ENCODE data around the gene PCDHGB5. TPM values are rescaled to one million over a fixed set of nuclear protein-coding genes. Genes with fewer than 3 reads are reported as not detected.
"Not testable (repeated sequence)": the region's sequence is repeated elsewhere in the genome, so short reads cannot be mapped to it uniquely, and the experiment has no call there.

PCDHGB5 gene
- total RNA-seq, 1 donor from 2014 or later, result 6.4 TPM

DNA sequence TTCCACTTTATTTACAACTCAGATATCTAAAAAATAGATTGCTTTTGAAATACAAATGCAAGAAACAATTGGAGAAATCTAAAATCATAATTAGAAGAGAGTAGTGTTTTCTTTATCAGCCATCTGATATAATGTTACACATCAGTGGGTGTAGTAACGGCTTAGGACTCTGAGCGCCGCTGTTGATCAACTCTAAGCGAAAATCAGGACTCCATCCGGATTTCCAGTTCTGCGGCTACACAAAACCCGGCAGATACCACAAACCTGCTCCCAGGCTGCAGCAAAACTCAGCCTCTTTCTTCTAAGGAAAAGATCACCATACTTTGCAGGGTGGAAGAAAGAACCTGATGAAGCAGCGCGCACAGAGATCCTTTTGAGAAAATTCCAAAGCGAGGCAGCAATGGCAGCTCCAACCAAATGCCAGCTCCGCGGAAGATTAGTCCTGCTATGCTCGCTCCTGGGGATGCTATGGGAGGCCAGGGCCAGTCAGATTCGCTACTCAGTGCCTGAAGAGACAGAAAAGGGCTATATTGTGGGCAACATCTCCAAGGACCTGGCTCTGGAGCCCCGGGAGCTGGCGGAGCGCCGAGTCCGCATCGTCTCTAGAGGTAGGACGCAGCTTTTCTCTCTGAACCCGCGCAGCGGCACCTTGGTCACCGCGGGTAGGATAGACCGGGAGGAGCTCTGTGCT lies 5.0 kb downstream of the PCDHGB5 start, which contains the start of gene PCDHGA9:
Gene PCDHGA9, plus strand, starts transcription at position 226 of the 691 bp plus-strand sequence. Its CDS starts 175 bp downstream, at position 401.
- intact Hi-C loops (cut with micrococcal nuclease), result loop anchor here (10.0 kb wide), 1 partner anchor 162 kb away; no protein-coding TSS in a partner anchor
- DNase-seq, result peak; percentile 35

DNA sequence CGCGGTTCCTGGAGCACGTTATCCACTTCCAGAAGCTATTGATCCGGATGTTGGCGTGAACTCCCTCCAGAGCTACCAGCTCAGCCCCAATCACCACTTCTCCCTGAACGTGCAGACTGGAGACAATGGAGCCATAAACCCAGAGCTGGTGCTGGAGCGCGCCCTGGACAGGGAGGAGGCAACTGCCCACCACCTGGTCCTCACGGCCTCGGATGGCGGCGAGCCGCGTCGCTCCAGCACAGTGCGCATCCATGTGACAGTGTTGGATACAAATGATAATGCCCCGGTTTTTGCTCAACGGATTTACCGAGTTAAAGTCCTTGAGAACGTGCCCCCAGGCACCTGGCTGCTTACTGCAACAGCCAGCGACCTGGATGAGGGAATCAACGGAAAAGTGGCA lies 5.6 kb downstream of the PCDHGB5 start:
- ATAC-seq (no peak), DNase-seq (no peak)
- intact Hi-C loops (cut with micrococcal nuclease), result loop anchor here (10.0 kb wide), 1 partner anchor 161 kb away; no protein-coding TSS in a partner anchor

More for the DNA sequence above, 5.0 kb downstream of the PCDHGB5 start, which contains the start of gene PCDHGA9:
- no peak for ATAC-seq

DNA sequence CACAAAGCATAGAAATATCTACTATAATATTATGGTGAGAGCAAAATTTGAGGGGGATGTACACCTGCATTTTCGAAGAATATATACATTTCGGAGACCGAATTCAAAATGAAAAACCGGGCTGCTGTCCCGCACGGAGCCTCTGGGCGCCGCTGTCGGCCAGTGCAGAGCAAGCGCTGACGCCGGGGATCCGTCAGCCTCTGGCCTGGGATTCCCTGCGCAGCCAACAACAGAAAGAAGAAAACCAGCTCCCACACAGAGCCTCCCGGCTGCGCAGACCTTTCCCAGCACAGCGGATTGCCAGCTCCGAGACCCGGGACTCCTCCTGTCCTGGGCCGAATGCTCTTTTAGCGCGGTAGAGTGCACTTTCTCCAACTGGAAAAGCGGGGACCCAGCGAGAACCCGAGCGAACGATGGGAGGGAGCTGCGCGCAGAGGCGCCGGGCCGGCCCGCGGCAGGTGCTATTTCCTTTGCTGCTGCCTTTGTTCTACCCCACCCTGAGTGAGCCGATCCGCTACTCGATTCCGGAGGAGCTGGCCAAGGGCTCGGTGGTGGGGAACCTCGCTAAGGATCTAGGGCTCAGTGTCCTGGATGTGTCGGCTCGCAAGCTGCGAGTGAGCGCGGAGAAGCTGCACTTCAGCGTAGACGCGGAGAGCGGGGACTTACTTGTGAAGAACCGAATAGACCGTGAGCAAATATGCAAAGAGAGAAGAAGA lies 10.2 kb downstream of the PCDHGB5 start, which contains the start of gene PCDHGB6:
Gene PCDHGB6, plus strand, starts transcription at position 232 of the 716 bp plus-strand sequence. Its CDS starts 182 bp downstream, at position 414.
- peak; percentile 78 for DNase-seq
- intact Hi-C loops (cut with micrococcal nuclease), result loop anchor here (10.0 kb wide), 1 partner anchor 157 kb away; no protein-coding TSS in a partner anchor
- ATAC-seq, result peak; percentile 92

DNA sequence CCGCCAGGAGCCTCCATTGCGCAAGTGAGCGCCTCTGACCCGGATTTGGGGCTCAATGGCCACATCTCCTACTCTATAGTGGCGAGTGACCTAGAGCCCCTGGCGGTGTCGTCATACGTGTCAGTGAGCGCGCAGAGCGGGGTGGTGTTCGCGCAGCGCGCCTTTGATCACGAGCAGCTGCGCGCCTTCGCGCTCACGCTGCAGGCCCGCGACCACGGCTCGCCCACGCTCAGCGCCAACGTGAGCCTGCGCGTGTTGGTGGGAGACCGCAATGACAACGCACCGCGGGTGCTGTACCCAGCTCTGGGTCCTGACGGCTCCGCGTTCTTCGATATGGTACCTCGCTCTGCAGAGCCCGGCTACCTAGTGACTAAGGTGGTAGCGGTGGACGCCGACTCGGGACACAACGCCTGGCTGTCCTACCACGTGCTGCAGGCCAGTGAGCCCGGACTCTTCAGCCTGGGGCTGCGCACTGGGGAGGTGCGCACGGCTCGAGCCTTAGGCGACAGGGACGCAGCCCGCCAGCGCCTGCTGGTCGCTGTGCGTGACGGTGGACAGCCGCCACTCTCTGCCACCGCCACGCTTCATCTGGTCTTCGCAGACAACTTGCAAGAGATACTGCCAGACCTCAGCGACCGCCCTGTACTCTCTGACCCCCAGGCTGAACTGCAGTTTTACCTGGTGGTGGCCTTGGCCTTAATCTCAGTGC lies 12.0 kb downstream of the PCDHGB5 start:
- no peak for ATAC-seq
- DNase-seq, result no peak
- intact Hi-C loops (cut with micrococcal nuclease), result loop anchor here (10.0 kb wide), 3 partner anchors 65 to 155 kb away; partner anchors contain the start of gene PCDHGC3

DNA sequence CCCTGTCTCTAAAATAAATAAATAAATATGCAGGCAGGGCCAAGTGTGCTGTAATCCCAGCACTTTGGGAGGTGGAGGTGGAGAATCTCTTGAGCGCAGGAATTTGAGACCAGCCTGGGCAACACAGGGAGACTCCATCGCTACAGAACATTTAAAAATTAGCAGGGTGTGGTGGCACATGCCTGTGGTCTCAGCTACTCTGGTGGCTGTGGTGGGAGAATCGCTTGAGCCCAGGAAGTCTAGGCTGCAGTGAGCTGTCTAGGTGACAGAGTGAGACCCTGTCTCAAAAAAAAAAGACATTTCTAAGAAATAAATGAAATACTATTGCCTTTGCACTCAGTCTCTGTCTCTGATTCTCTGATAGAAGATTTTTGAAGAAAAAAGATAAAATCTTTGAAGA lies 13.8 kb downstream of the PCDHGB5 start:
- intact Hi-C loops (cut with micrococcal nuclease), result loop anchor here (10.0 kb wide), 2 partner anchors 63 to 113 kb away; partner anchors contain the start of gene PCDHGC3
- ATAC-seq (no peak), DNase-seq (no peak)

DNA sequence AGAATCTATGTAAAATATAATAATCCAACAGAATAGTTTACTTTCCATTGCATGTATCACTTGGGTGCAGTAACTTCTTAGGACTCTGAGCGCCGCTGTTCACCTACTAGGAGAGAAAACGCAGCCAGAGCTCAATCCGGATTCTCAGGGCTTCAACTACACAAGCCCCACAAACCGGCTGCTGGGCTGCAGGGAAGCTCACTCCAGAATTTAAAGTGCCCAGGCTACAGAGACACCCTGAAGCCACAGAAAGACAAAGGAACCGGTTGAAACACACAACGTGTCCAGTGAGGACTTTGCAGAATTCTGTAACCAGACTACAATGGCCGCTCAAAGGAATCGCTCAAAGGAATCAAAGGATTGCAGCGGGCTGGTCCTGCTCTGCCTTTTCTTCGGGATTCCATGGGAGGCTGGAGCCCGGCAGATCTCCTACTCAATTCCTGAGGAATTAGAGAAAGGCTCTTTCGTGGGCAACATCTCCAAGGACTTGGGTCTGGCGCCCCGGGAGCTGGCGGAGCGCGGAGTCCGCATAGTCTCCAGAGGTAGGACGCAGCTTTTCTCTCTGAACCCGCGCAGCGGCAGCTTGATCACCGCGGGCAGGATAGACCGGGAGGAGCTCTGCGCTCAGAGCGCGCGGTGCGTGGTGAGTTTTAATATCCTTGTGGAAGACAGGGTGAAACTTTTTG lies 15.2 kb downstream of the PCDHGB5 start, which contains the start of gene PCDHGA10:
Gene PCDHGA10, plus strand, starts transcription at position 134 of the 686 bp plus-strand sequence. Its CDS starts 189 bp downstream, at position 323.
- intact Hi-C loops (cut with micrococcal nuclease), result loop anchor here (10.0 kb wide), 2 partner anchors 62 to 112 kb away; partner anchors contain the start of gene PCDHGC3
- peak; percentile 44 for DNase-seq

DNA sequence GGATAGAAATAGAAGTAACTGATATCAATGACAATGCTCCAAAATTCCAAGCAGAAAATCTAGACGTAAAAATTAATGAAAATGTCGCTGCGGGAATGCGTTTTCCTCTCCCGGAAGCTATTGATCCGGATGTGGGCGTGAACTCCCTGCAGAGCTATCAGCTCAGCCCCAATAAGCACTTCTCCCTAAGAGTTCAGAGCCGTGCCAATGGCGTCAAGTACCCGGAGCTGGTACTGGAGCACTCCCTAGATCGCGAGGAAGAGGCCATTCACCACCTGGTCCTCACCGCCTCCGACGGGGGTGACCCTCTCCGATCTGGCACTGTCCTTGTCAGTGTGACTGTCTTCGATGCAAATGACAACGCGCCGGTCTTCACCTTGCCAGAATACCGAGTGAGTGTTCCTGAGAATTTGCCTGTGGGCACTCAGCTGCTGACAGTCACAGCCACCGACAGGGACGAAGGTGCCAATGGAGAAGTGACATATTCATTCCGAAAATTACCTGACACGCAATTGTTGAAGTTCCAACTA lies 15.9 kb downstream of the PCDHGB5 start:
- ATAC-seq (peak; percentile 23), DNase-seq (no peak)
- intact Hi-C loops (cut with micrococcal nuclease), result loop anchor here (10.0 kb wide), 2 partner anchors 61 to 111 kb away; partner anchors contain the start of gene PCDHGC3

More for the DNA sequence above, 15.2 kb downstream of the PCDHGB5 start, which contains the start of gene PCDHGA10:
- ATAC-seq, result peak; percentile 67

DNA sequence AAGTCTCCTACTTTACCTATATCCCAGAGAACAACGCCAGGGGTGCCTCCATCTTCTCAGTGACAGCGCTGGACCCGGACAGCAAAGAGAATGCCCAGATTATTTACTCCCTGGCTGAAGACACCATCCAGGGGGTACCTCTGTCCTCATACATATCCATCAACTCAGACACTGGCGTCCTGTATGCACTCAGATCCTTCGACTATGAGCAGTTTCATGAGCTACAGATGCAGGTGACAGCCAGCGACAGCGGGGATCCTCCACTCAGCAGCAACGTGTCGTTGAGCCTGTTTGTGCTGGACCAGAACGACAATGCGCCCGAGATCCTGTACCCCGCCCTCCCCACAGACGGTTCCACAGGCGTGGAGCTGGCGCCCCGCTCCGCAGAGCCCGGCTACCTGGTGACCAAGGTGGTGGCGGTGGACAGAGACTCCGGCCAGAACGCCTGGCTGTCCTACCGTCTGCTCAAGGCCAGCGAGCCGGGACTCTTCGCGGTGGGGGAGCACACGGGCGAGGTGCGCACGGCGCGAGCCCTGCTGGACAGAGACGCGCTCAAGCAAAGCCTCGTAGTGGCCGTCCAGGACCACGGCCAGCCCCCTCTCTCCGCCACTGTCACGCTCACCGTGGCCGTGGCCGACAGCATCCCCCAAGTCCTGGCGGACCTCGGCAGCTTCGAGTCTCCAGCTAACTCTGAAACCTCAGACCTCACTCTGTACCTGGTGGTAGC lies 17.0 kb downstream of the PCDHGB5 start:
- intact Hi-C loops (cut with micrococcal nuclease), result loop anchor here (10.0 kb wide), 2 partner anchors 60 to 110 kb away; partner anchors contain the start of gene PCDHGC3
- not testable (repeated sequence) for ATAC-seq, DNase-seq

DNA sequence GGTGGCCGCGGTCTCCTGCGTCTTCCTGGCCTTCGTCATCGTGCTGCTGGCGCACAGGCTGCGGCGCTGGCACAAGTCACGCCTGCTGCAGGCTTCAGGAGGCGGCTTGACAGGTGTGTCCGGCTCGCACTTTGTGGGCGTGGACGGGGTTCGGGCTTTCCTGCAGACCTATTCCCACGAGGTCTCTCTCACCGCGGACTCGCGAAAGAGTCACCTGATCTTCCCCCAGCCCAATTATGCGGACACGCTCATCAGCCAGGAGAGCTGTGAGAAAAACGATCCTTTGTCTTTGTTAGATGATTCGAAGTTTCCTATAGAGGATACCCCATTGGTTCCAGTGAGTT lies 17.5 kb downstream of the PCDHGB5 start:
- intact Hi-C loops (cut with micrococcal nuclease), result loop anchor here (10.0 kb wide), 2 partner anchors 60 to 110 kb away; partner anchors contain the start of gene PCDHGC3
- DNase-seq, ATAC-seq: not testable (repeated sequence)

DNA sequence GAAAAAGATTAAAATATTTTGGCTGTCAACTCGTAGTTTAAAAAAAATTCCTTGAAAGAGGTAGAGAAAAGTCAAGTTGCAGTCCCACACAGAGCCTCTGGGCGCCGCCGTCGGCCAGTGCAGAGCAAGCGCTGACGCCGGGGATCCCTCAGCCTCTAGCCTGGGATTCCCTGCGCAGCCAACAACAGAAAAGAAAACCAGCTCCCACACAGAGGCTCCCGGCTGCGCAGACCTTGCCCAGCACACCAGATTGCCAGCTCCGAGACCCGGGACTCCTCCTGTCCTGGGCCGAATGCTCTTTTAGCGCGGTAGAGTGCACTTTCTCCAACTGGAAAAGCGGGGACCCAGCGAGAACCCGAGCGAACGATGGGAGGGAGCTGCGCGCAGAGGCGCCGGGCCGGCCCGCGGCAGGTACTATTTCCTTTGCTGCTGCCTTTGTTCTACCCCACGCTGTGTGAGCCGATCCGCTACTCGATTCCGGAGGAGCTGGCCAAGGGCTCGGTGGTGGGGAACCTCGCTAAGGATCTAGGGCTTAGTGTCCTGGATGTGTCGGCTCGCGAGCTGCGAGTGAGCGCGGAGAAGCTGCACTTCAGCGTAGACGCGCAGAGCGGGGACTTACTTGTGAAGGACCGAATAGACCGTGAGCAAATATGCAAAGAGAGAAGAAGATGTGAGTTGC lies 19.9 kb downstream of the PCDHGB5 start, which contains the start of gene PCDHGB7:
Gene PCDHGB7, plus strand, starts transcription at position 184 of the 679 bp plus-strand sequence. Its CDS starts 183 bp downstream, at position 367.
- intact Hi-C loops (cut with micrococcal nuclease), result loop anchor here (10.0 kb wide), 2 partner anchors 57 to 107 kb away; partner anchors contain the start of gene PCDHGC3
- DNase-seq (peak; percentile 89), ATAC-seq (peak; percentile 91)

DNA sequence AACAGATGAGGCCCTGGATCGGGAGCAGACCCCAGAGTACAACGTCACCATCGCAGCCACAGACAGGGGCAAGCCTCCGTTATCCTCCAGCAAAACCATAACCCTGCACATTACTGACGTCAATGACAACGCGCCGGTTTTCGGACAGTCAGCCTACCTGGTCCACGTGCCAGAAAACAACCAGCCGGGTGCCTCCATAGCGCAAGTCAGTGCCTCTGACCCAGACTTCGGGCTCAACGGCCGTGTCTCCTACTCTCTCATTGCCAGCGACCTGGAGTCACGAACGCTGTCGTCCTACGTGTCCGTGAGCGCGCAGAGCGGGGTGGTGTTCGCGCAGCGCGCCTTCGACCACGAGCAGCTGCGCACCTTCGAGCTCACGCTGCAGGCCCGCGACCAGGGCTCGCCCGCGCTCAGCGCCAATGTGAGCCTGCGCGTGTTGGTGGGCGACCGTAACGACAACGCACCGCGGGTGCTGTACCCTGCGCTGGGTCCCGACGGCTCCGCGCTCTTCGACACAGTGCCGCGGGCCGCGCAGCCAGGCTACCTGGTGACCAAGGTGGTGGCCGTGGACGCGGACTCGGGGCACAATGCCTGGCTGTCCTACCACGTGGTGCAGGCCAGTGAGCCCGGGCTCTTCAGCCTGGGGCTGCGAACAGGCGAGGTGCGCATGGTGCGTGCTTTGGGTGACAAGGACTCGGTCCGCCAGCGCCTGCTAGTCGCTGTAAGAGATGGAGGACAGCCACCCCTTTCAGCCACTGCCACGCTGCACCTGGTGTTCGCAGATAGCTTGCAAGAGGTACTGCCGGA lies 21.5 kb downstream of the PCDHGB5 start:
- intact Hi-C loops (cut with micrococcal nuclease), result loop anchor here (10.0 kb wide), 2 partner anchors 56 to 106 kb away; partner anchors contain the start of gene PCDHGC3
- no peak for DNase-seq
- ATAC-seq, result no peak

DNA sequence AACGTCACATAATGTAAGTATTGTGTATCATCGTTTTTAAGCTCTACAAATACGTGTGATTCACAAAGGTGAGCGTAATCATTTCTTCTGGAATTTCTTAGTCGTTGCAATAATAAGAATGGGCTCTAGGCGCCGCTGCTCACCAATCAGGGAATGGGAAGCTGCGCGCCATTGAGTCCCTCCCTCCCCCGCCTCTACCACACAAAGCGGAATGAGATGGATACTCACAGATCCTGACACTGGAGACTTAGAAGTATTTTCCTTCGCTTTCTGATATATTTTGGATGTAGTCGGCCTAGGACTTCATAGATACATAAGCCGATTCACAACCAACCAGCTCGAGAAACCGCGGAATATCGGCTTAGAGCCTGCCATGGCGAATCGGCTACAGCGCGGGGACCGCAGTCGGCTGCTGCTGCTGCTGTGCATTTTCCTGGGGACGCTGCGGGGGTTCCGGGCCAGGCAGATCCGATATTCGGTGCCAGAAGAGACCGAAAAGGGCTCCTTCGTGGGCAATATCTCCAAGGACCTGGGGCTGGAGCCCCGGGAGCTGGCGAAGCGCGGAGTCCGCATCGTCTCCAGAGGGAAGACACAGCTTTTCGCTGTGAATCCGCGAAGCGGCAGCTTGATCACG lies 23.2 kb downstream of the PCDHGB5 start, which contains the start of gene PCDHGA11:
Gene PCDHGA11, plus strand, starts transcription at position 197 of the 634 bp plus-strand sequence. Its CDS starts 177 bp downstream, at position 374.
- intact Hi-C loops (cut with micrococcal nuclease), result no loop called here
- no peak for DNase-seq
- ATAC-seq, result peak; percentile 49

DNA sequence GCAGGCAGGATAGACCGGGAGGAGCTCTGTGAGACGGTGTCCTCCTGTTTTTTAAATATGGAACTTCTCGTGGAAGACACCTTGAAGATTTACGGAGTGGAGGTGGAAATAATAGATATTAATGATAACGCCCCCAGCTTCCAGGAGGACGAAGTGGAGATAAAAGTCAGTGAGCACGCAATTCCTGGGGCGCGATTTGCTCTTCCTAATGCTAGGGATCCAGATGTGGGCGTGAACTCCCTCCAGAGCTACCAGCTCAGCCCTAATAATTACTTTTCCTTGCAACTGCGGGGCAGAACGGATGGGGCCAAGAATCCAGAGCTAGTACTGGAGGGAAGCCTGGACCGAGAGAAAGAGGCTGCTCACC lies 23.7 kb downstream of the PCDHGB5 start:
- intact Hi-C loops (cut with micrococcal nuclease), result no loop called here
- ATAC-seq (no peak), DNase-seq (no peak)

DNA sequence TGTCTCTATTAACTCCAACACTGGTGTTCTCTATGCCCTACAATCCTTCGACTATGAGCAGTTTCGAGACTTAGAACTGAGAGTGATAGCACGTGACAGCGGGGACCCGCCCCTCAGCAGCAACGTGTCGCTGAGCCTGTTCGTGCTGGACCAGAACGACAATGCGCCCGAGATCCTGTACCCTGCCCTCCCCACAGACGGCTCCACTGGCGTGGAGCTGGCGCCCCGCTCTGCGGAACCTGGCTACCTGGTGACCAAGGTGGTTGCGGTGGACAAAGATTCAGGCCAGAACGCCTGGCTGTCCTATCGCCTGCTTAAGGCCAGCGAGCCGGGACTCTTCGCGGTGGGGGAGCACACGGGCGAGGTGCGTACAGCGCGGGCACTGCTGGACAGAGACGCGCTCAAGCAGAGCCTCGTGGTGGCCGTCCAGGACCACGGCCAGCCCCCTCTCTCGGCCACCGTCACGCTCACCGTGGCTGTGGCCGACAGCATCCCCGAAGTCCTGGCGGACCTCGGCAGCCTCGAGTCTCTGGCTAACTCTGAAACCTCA lies 25.1 kb downstream of the PCDHGB5 start:
- ATAC-seq (no peak), DNase-seq (no peak)
- intact Hi-C loops (cut with micrococcal nuclease), result no loop called here

Data from left ventricle myocardium superior (tissue), 1 donor.